Liver (tissue), 9 donors: ENCODE measurements around the gene TTF2. TPM values are rescaled to one million over a fixed set of nuclear protein-coding genes. Genes with fewer than 3 reads are reported as not detected.

Experiments
- DNase-seq: peaks from one replicate; pipeline ENCODE4 v3.0.0-alpha.2; 2017; ENCODE audit warnings: low spot score
- H3K27ac ChIP-seq, 2 donors: one replicate each; pipeline ENCODE4 v1.7.0; 2013; ENCODE audit warnings: inconsistent platforms in 2 of 2, low read length in 2 of 2, control low read depth in 1 of 2, low read depth in 1 of 2, mild to moderate bottlenecking in 1 of 2
- H3K27me3 ChIP-seq, 4 donors: one replicate each; pipeline versions ENCODE4 v1.6.1 to v1.7.0; 2013; ENCODE audit warnings: low read length in 3 of 4, inconsistent platforms in 1 of 4, mild to moderate bottlenecking in 1 of 4, moderate library complexity in 1 of 4; ENCODE audit not compliant: control insufficient read depth in 4 of 4, insufficient read depth in 4 of 4
- H3K36me3 ChIP-seq, 4 donors: one replicate each; pipeline versions ENCODE4 v1.6.1 to v1.7.0; 2013; ENCODE audit warnings: low read length in 3 of 4, mild to moderate bottlenecking in 3 of 4, low read depth in 1 of 4, moderate library complexity in 1 of 4; ENCODE audit not compliant: control insufficient read depth in 4 of 4, insufficient read depth in 3 of 4
- H3K4me1 ChIP-seq, 4 donors: one replicate each; pipeline versions ENCODE4 v1.6.1 to v1.7.0; 2013; ENCODE audit warnings: low read length in 3 of 4, mild to moderate bottlenecking in 3 of 4, moderate library complexity in 1 of 4; ENCODE audit not compliant: control insufficient read depth in 4 of 4, insufficient read depth in 4 of 4
- H3K4me3 ChIP-seq, 3 donors: one replicate each; pipeline versions ENCODE4 v1.6.1 to v1.7.0; 2013; ENCODE audit warnings: low read length in 3 of 3, control low read depth in 1 of 3, low read depth in 1 of 3, mild to moderate bottlenecking in 1 of 3
- H3K9ac ChIP-seq, 2 donors: one replicate each; pipeline ENCODE4 v1.7.0; 2013; ENCODE audit warnings: low read length in 2 of 2, mild to moderate bottlenecking in 2 of 2, moderate library complexity in 2 of 2, control low read depth in 1 of 2, low read depth in 1 of 2
- H3K9me3 ChIP-seq, 4 donors: one replicate each; pipeline versions ENCODE4 v1.6.1 to v1.7.0; 2013; ENCODE audit warnings: low read length in 3 of 4; ENCODE audit not compliant: control insufficient read depth in 4 of 4
- ATF3 ChIP-seq: IDR thresholded peaks from 2 replicates; pipeline ENCODE4 v1.6.1; 2016; ENCODE audit warnings: antibody characterized with exemption
- CTCF ChIP-seq: fragments of 150-350 bp; IDR thresholded peaks from 2 replicates; pipeline ENCODE4 v1.5.1; 2017; ENCODE audit warnings: improper control_type of control experiment, low read depth, low read length; ENCODE audit not compliant: missing input control
- EGR1 ChIP-seq, 2 donors: IDR thresholded peaks; 2 replicates each; pipeline ENCODE4 v1.6.1; 2016 to 2018; ENCODE audit warnings: antibody characterized with exemption in 2 of 2, low read depth in 2 of 2
- FOXA1 ChIP-seq: IDR thresholded peaks from 2 replicates; pipeline ENCODE4 v1.6.1; 2016; ENCODE audit warnings: antibody characterized with exemption
- FOXA2 ChIP-seq: IDR thresholded peaks from 2 replicates; pipeline ENCODE4 v1.6.1; 2016; ENCODE audit warnings: antibody characterized with exemption
- GABPA ChIP-seq, 2 donors: IDR thresholded peaks in 1 of 2; conservative IDR thresholded peaks in 1 of 2; 2 replicates each; pipeline ENCODE4 v1.6.1; 2016; ENCODE audit warnings: antibody characterized with exemption in 2 of 2, mild to moderate bottlenecking in 1 of 2, moderate library complexity in 1 of 2
- HNF4A ChIP-seq, 2 donors: conservative IDR thresholded peaks; 2 replicates each; pipeline ENCODE4 v1.6.1; 2016; ENCODE audit warnings: antibody characterized with exemption in 2 of 2, mild to moderate bottlenecking in 2 of 2
- HNF4G ChIP-seq: IDR thresholded peaks from 2 replicates; pipeline ENCODE4 v1.6.1; 2016; ENCODE audit warnings: antibody characterized with exemption
- JUND ChIP-seq, 2 donors: IDR thresholded peaks; 2 replicates each; pipeline ENCODE4 v1.6.1; 2016; ENCODE audit warnings: antibody characterized with exemption in 2 of 2
- MAX ChIP-seq: IDR thresholded peaks from 2 replicates; pipeline ENCODE4 v1.6.1; 2016; ENCODE audit warnings: antibody characterized with exemption
- NR2F2 ChIP-seq: IDR thresholded peaks from 2 replicates; pipeline ENCODE4 v1.6.1; 2016; ENCODE audit warnings: antibody characterized with exemption
- RAD21 ChIP-seq, 2 donors: IDR thresholded peaks; 2 replicates each; pipeline ENCODE4 v1.6.1; 2016; ENCODE audit warnings: antibody characterized with exemption in 2 of 2, mild to moderate bottlenecking in 2 of 2
- REST ChIP-seq: IDR thresholded peaks from 2 replicates; pipeline ENCODE4 v1.6.1; 2016; ENCODE audit warnings: antibody characterized with exemption, mild to moderate bottlenecking
- RXRA ChIP-seq, 2 donors: IDR thresholded peaks; 2 replicates each; pipeline ENCODE4 v1.6.1; 2017 to 2018; ENCODE audit warnings: antibody characterized with exemption in 2 of 2, mild to moderate bottlenecking in 1 of 2
- SP1 ChIP-seq: IDR thresholded peaks from 2 replicates; pipeline ENCODE4 v1.6.1; 2018; ENCODE audit warnings: antibody characterized with exemption, mild to moderate bottlenecking
- TAF1 ChIP-seq: conservative IDR thresholded peaks from 2 replicates; pipeline ENCODE4 v1.6.1; 2016; ENCODE audit warnings: antibody characterized with exemption, mild to moderate bottlenecking
- YY1 ChIP-seq: IDR thresholded peaks from 2 replicates; pipeline ENCODE4 v1.6.1; 2016; ENCODE audit warnings: antibody characterized with exemption, mild to moderate bottlenecking
- ZBTB33 ChIP-seq: IDR thresholded peaks from 2 replicates; pipeline ENCODE4 v1.6.1; 2016; ENCODE audit warnings: antibody characterized with exemption
- WGBS: extraction: QIAGEN DNeasy Blood & Tissue Kit; methylation state at CpG from one replicate; pipeline ENCODE4 v1.1.7; 2013; 5-methylcytosine and 5-hydroxymethylcytosine counted together
- polyA plus RNA-seq, 2 donors: library from polyadenylated mRNA; stranded (reverse) in 1 of 2; unstranded in 1 of 2; fragments of 200-250 nt in 1 of 2; fragments of >200 nt in 1 of 2; fragmentation: Nextera tagmentation in 1 of 2; extraction: Ambion mirVana in 1 of 2; gene quantifications; one replicate each; pipeline versions ENCODE4 v1.2.1 to v1.2.3, GENCODE V29; 2013 to 2015
- total RNA-seq, 2 donors: library from RNA; depleted of rRNA; stranded (reverse); fragments of >200 nt; gene quantifications; one replicate each; pipeline ENCODE4 v1.2.3, GENCODE V29; 2014
- donor health status: healthy.
- donor health status: healthy.
- donor health status: healthy.
- donor health status: healthy.
- donor health status: healthy.

TTF2 gene
- total and polyA plus RNA-seq, 4 donors = 1.3 to 16.9 (median 2.8) TPM

- Histone ChIP-seq H3K9me3 (no peaks in the 10 kb centered on the region), H3K4me3 (peak within 1 kb of the TSS; percentile 70 to 94 (median 79)), H3K27ac (peak within 1 kb of the TSS; percentile 54 to 71), H3K27me3 (no peaks in the 10 kb centered on the region), H3K9ac (peak within 1 kb of the TSS; percentile 60 to 79), H3K4me1 (peaks cover 5 to 30% (median 17%) of the 10 kb centered on the region in 4 donors), H3K36me3 (no peaks in the 10 kb centered on the region)
- WGBS = under 1% methylated on average over 71 of the region's 71 CpGs
- TF ChIP-seq GABPA (IDR thresholded peaks at IDR 0.05 in 1 of 2, conservative IDR thresholded peaks at IDR 0.05 in 1 of 2) (no peak), RXRA (IDR thresholded peaks at IDR 0.05) (peak in 1 of 2 donors; percentile 22), TAF1 (peak; percentile 36), RAD21 (IDR thresholded peaks at IDR 0.05) (peak; percentile 57 to 58), NR2F2 (peak; percentile 14), MAX (peak; percentile 70), CTCF (peak; percentile 53), JUND (IDR thresholded peaks at IDR 0.05) (peak in 1 of 2 donors; percentile 29), FOXA2 (no peak), ATF3 (no peak), YY1 (peak; percentile 57), EGR1 (IDR thresholded peaks at IDR 0.05; ENCODE audit: low read depth in 2 of 2) (peak in 1 of 2 donors; percentile 51), SP1 (peak; percentile 81), HNF4G (no peak), FOXA1 (peak; percentile 43), ZBTB33 (no peak), HNF4A (conservative IDR thresholded peaks at IDR 0.05) (peak in 1 of 2 donors; percentile 35), REST (peak; percentile 27)
- DNase-seq = peak; percentile 93
Measured at GRCh38 chr1:117121589-117122329, 61.6 kb downstream of the TTF2 start, which contains the start of gene TRIM45. TSS of gene TRIM45 (minus strand) at chr1:117121749. CDS start at chr1:117121201, 548 bp downstream.
